ENCODE measurements around the gene GRIK4.
"Not testable (repeated sequence)": the region's sequence is repeated elsewhere in the genome, so short reads cannot be mapped to it uniquely, and the experiment has no call there.

GRIK4 gene

GRCh38 chr11:120511116-120511819 is at the start of gene GRIK4:
Gene GRIK4 (plus strand): TSS chr11:120511748. CDS start chr11:120660319, 148,571 bp downstream.
- no peak for DNase-seq

- no peak for DNase-seq
Observed at GRCh38 chr11:120462825-120463224, 48.7 kb upstream of the GRIK4 start.

GRCh38 chr11:120465921-120466534 is 45.5 kb upstream of the GRIK4 start:
- no peak for DNase-seq

GRCh38 chr11:120467627-120468026 is 43.9 kb upstream of the GRIK4 start:
- DNase-seq = no peak

- no peak for DNase-seq
Observed at GRCh38 chr11:120471131-120471530, 40.4 kb upstream of the GRIK4 start.

- no peak for DNase-seq
Observed at GRCh38 chr11:120471994-120472393, 39.6 kb upstream of the GRIK4 start.

GRCh38 chr11:120473503-120473902 is 38.0 kb upstream of the GRIK4 start:
- DNase-seq = no peak

GRCh38 chr11:120482149-120482548 is 29.4 kb upstream of the GRIK4 start:
- DNase-seq = no peak

GRCh38 chr11:120484722-120485121 is 26.8 kb upstream of the GRIK4 start:
- DNase-seq = no peak

- no peak for DNase-seq
Observed at GRCh38 chr11:120486138-120486537, 25.4 kb upstream of the GRIK4 start.

GRCh38 chr11:120489799-120490198 is 21.7 kb upstream of the GRIK4 start:
- DNase-seq = no peak

- DNase-seq = no peak
Observed at GRCh38 chr11:120492486-120492885, 19.1 kb upstream of the GRIK4 start.

GRCh38 chr11:120494595-120494994 is 17.0 kb upstream of the GRIK4 start:
- no peak for DNase-seq

GRCh38 chr11:120499088-120499487 is 12.5 kb upstream of the GRIK4 start:
- no peak for DNase-seq

GRCh38 chr11:120499859-120500258 is 11.7 kb upstream of the GRIK4 start:
- no peak for DNase-seq

- no peak for DNase-seq
Observed at GRCh38 chr11:120500414-120501071, 11.0 kb upstream of the GRIK4 start.

- DNase-seq = no peak
Observed at GRCh38 chr11:120501440-120501839, 10.1 kb upstream of the GRIK4 start.

GRCh38 chr11:120501976-120502755 is 9.4 kb upstream of the GRIK4 start:
- no peak for DNase-seq

- DNase-seq = not testable (repeated sequence)
Observed at GRCh38 chr11:120503529-120503928, 8.0 kb upstream of the GRIK4 start.

- DNase-seq = no peak
Observed at GRCh38 chr11:120505801-120506425, 5.6 kb upstream of the GRIK4 start.

GRCh38 chr11:120509346-120510053 is 2.0 kb upstream of the GRIK4 start:
- no peak for DNase-seq
